B cell (primary cell): Measurements from ENCODE around the gene SMNDC1. TPM values are rescaled to one million over a fixed set of nuclear protein-coding genes. Genes with fewer than 3 reads are reported as not detected.

Experiments used
- ATAC-seq: fragments of 200-7000 bp; cut with Tn5 transposase; one replicate; pipeline ENCODE4 v1.10.0; 2021; ENCODE audit warnings: low read depth, mild to moderate bottlenecking, moderate number of reproducible peaks, moderate library complexity
- CTCF ChIA-PET: fragments of 350-600 bp; sonication (Branson Sonifier 250); formaldehyde crosslinking; loops from one replicate; lab custom pipeline; 2021; ENCODE audit warnings: antibody characterized with exemption, inconsistent platforms; lab: Charles Lee
- POLR2A ChIA-PET: fragments of 350-600 bp; sonication (Branson Sonifier 250); formaldehyde crosslinking; loops from one replicate; lab custom pipeline; 2021; ENCODE audit warnings: antibody characterized with exemption; lab: Charles Lee
- DNase-seq: peaks from one replicate; pipeline ENCODE4 v3.0.0; 2013
- H2AFZ ChIP-seq: 2 replicates; pipeline ENCODE4 v1.6.1; 2012; ENCODE audit warnings: mild to moderate bottlenecking, low read depth, low read length; ENCODE audit not compliant: insufficient read depth, poor library complexity, severe bottlenecking
- H3K27ac ChIP-seq, 2 donors: 1 replicate in 1 of 2; 2 replicates in 1 of 2; pipeline ENCODE4 v1.5.1; 2012 to 2013; ENCODE audit warnings: low read length in 2 of 2, mild to moderate bottlenecking in 2 of 2, moderate library complexity in 1 of 2
- H3K27me3 ChIP-seq, 4 experiments: fragments of 200-600 bp in 1 of 4; sonication (generic) in 1 of 4; replicated peaks in 1 of 4; 1 replicate in 2 of 4; 2 replicates in 2 of 4; pipeline versions ENCODE4 v1.6.1 to v1.7.0; 2013 to 2016; ENCODE audit warnings: low read length in 3 of 4, mild to moderate bottlenecking in 2 of 4, mixed read lengths in 1 of 4, moderate library complexity in 1 of 4; ENCODE audit not compliant: insufficient read depth in 4 of 4, control insufficient read depth in 3 of 4; ENCODE audit errors: control extremely low read depth in 1 of 4
- H3K36me3 ChIP-seq, 2 experiments: replicated peaks in 1 of 2; 1 replicate in 1 of 2; 2 replicates in 1 of 2; pipeline versions ENCODE4 v1.6.1 to v1.7.1; 2013; ENCODE audit warnings: low read length in 1 of 2; ENCODE audit not compliant: insufficient read depth in 2 of 2, control insufficient read depth in 1 of 2; ENCODE audit errors: control extremely low read depth in 1 of 2, extremely low read depth in 1 of 2
- H3K4me1 ChIP-seq, 2 donors: fragments of 200-600 bp in 1 of 2; sonication (generic) in 1 of 2; 1 replicate in 1 of 2; 2 replicates in 1 of 2; pipeline versions ENCODE4 v1.5.1 to v1.6.1; 2013 to 2017; ENCODE audit warnings: low read length in 2 of 2; ENCODE audit not compliant: control insufficient read depth in 2 of 2, insufficient read depth in 2 of 2
- H3K4me2 ChIP-seq: replicated peaks from 2 replicates; pipeline ENCODE3; 2012; ENCODE audit warnings: mild to moderate bottlenecking, low read depth, low read length; ENCODE audit not compliant: poor library complexity, severe bottlenecking
- H3K4me3 ChIP-seq, 5 experiments: fragments of 200-600 bp in 1 of 5; sonication (generic) in 1 of 5; 1 replicate in 3 of 5; 2 replicates in 2 of 5; pipeline versions ENCODE4 v1.5.1 to v1.7.0; 2011 to 2016; ENCODE audit warnings: low read length in 4 of 5, mild to moderate bottlenecking in 4 of 5, low read depth in 2 of 5, control low read depth in 1 of 5, moderate library complexity in 1 of 5; ENCODE audit not compliant: insufficient read depth in 1 of 5; ENCODE audit errors: control extremely low read depth in 1 of 5, extremely low read depth in 1 of 5
- H3K79me2 ChIP-seq: fragments of 200-600 bp; sonication (generic); one replicate; pipeline ENCODE4 v1.6.0; 2016; ENCODE audit warnings: low read length; ENCODE audit not compliant: control insufficient read depth, insufficient read depth
- H3K9ac ChIP-seq: fragments of 200-600 bp; sonication (generic); 2 replicates; pipeline ENCODE4 v1.6.1; 2017; ENCODE audit warnings: mild to moderate bottlenecking, low read length, moderate library complexity
- H3K9me3 ChIP-seq, 3 donors: one replicate each; pipeline versions ENCODE4 v1.6.1 to v1.7.1; 2013; ENCODE audit warnings: low read length in 2 of 3; ENCODE audit not compliant: control insufficient read depth in 2 of 3, insufficient read depth in 1 of 3; ENCODE audit errors: control extremely low read depth in 1 of 3
- H4K20me1 ChIP-seq: 2 replicates; pipeline ENCODE4 v1.6.0; 2012; ENCODE audit warnings: mild to moderate bottlenecking, low read length; ENCODE audit not compliant: insufficient read depth, control insufficient read depth, poor library complexity, severe bottlenecking
- H3K27ac Mint-ChIP-seq: one replicate; pipeline ENCODE4 v1.8.0; 2021; ENCODE audit warnings: mixed read lengths
- H3K27me3 Mint-ChIP-seq: one replicate; pipeline ENCODE4 v1.8.0; 2021; ENCODE audit warnings: mixed read lengths
- H3K4me1 Mint-ChIP-seq: one replicate; pipeline ENCODE4 v1.8.0; 2021; ENCODE audit warnings: mixed read lengths
- H3K4me3 Mint-ChIP-seq: one replicate; pipeline ENCODE4 v1.8.0; 2021; ENCODE audit warnings: mixed read lengths
- H3K9me3 Mint-ChIP-seq: one replicate; pipeline ENCODE4 v1.8.0; 2022; ENCODE audit warnings: mixed read lengths; ENCODE audit not compliant: insufficient read depth
- EZH2 ChIP-seq: IDR thresholded peaks from 2 replicates; pipeline ENCODE4 v1.6.1; 2012; ENCODE audit warnings: borderline replicate concordance, low read depth, mild to moderate bottlenecking, moderate library complexity, low read length; ENCODE audit not compliant: insufficient read depth, poor library complexity, severe bottlenecking
- WGBS: methylation state at CpG from one replicate; pipeline ENCODE4 v1.1.5; 2013; ENCODE audit warnings: missing lambda C conversion rate; ENCODE audit not compliant: insufficient coverage; 5-methylcytosine and 5-hydroxymethylcytosine counted together
- intact Hi-C: fragments of 100-400 bp; cut with micrococcal nuclease; formaldehyde crosslinking; loops from one replicate; pipeline ENCODE4 v1.10.0; 2022
- polyA plus RNA-seq: library from polyadenylated mRNA; depleted of rRNA; stranded (reverse); fragments of >200 nt; gene quantifications from 2 replicates; pipeline ENCODE4 v1.2.3, GENCODE V29; 2012
- total RNA-seq, 2 donors: library from RNA; stranded (reverse); fragments of 120-200 nt in 1 of 2; gene quantifications; 1 replicate in 1 of 2; 2 replicates in 1 of 2; pipeline versions ENCODE4 v1.2.3 to v1.2.4, GENCODE V29; 2013 to 2022
- TF ChIP-seq, protein P1 (sequence below): fragments of 200-600 bp; IDR thresholded peaks from one replicate; pipeline ENCODE4 v1.8.0; 2022; ENCODE audit warnings: antibody characterized with exemption, mild to moderate bottlenecking

SMNDC1 gene
- total and polyA plus RNA-seq, 2 donors (not counting 1 experiment from before 2014, with no cell fraction given) = 12.1 to 36.0 TPM

DNA sequence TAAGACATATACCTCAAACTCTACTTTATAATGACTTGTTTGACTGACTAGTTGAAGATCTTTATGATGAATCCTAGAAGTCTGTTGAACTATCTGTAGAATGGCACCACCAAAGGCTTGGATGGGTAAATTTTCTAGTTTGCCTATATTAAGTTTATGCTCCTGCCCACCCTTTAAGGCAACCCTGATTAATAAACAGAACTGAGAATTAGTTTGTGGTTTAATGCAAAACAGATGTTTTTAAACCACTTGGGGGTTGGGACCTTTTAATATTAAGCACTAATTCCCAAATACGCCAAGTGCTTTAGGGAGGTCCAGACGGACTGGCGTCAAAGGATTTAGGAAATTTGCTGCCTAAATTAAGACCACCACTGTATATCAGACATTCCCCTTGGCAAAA lies 20.5 kb downstream of the SMNDC1 start:
- no peak for ATAC-seq
- no peak overlapping the region for H3K4me3 ChIP-seq
- TF ChIP-seq, protein P1, sequence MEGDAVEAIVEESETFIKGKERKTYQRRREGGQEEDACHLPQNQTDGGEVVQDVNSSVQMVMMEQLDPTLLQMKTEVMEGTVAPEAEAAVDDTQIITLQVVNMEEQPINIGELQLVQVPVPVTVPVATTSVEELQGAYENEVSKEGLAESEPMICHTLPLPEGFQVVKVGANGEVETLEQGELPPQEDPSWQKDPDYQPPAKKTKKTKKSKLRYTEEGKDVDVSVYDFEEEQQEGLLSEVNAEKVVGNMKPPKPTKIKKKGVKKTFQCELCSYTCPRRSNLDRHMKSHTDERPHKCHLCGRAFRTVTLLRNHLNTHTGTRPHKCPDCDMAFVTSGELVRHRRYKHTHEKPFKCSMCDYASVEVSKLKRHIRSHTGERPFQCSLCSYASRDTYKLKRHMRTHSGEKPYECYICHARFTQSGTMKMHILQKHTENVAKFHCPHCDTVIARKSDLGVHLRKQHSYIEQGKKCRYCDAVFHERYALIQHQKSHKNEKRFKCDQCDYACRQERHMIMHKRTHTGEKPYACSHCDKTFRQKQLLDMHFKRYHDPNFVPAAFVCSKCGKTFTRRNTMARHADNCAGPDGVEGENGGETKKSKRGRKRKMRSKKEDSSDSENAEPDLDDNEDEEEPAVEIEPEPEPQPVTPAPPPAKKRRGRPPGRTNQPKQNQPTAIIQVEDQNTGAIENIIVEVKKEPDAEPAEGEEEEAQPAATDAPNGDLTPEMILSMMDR = no peak
- TF ChIP-seq EZH2 = no peak
- no peaks in the 10 kb centered on the region for H3K27me3 Mint-ChIP-seq
- H3K4me3 Mint-ChIP-seq = no peak overlapping the region
- ChIA-PET POLR2A (no interaction called here), CTCF (interaction anchor here (1.1 to 3.0 kb wide), 3 partner anchors 144 to 148 kb away, joined by 3 to 16 read pairs (median 3); no protein-coding TSS in a partner anchor)
- no peak overlapping the region for H3K9ac ChIP-seq
- no peak overlapping the region for H2AFZ ChIP-seq
- WGBS = 100% methylated on average over 1 of the region's 3 CpGs
- intact Hi-C loops = no loop called here
- H3K4me2 ChIP-seq = no peak overlapping the region
- H3K9me3 ChIP-seq = no peaks in the 10 kb centered on the region
- H3K27ac Mint-ChIP-seq = no peak overlapping the region
- peaks cover 2 to 7% of the 10 kb centered on the region in 2 donors for H3K4me1 ChIP-seq
- H4K20me1 ChIP-seq = no peaks in the 10 kb centered on the region
- peaks cover 0 to 10% of the 10 kb centered on the region in 2 experiments for H3K36me3 ChIP-seq
- H3K79me2 ChIP-seq = no peaks in the 10 kb centered on the region
- peak; percentile 15 for DNase-seq
- no peak overlapping the region for H3K27ac ChIP-seq
- H3K9me3 Mint-ChIP-seq = no peaks in the 10 kb centered on the region
- no peaks in the 10 kb centered on the region for H3K27me3 ChIP-seq
- H3K4me1 Mint-ChIP-seq = peaks cover 13% of the 10 kb centered on the region

DNA sequence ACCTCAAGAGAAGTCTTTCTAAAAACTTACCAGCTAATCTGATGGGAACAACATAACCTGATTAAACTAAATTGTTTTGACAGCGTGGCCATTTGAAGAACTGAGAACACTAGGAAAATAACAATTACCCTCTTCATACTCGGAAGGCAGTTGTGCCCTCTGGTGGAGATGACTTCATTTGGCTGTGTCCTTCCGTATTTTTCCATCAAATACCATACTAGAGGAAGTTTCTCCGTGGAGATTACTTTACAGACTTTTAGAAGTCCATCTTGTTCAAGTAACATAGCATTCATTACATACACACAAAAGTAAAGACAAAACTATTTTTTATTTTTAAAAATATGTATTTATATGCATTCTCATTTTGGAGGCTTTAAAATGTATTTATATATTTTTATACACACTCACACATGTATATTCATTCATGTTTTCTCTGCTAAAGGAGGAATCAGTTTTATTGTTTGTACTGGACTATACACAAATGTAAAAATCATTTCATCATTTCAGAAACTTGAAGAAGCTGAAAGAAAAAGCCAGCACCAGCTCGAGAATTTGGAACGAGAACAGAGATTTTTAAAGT lies 25.2 kb downstream of the SMNDC1 start:
- DNase-seq (peak; percentile 79), ATAC-seq (peak; percentile 68)
- Histone ChIP-seq H4K20me1 (peaks cover 8% of the 10 kb centered on the region), H3K79me2 (no peaks in the 10 kb centered on the region), H3K36me3 (peaks cover 0 to 7% of the 10 kb centered on the region in 2 experiments), H3K4me2 (peak overlapping the region; percentile 43), H3K9ac (peak overlapping the region; percentile 34), H3K27ac (no peak overlapping the region), H3K9me3 (no peaks in the 10 kb centered on the region), H3K4me3 (peak overlapping the region in 1 of 5 experiments; percentile 38), H3K4me1 (peaks cover 11 to 17% of the 10 kb centered on the region in 2 donors), H3K27me3 (no peaks in the 10 kb centered on the region), H2AFZ (peak overlapping the region; percentile 14)
- no peak for TF ChIP-seq EZH2
- TF ChIP-seq, protein P1 = peak; percentile 84
- 100% methylated on average over 2 of the region's 6 CpGs for WGBS
- ChIA-PET POLR2A (interaction anchor here (1.2 kb wide), 1 partner anchor 71 kb away, joined by 3 read pairs; no protein-coding TSS in a partner anchor), CTCF (interaction anchor here (0.5 to 3.6 kb wide), 39 partner anchors 12 to 694 kb away, joined by 3 to 98 read pairs (median 5); partner anchors contain the start of gene SMNDC1)
- Mint-ChIP-seq H3K27ac (no peak overlapping the region), H3K4me1 (peaks cover 21% of the 10 kb centered on the region), H3K9me3 (no peaks in the 10 kb centered on the region), H3K4me3 (peak overlapping the region; percentile 26), H3K27me3 (no peaks in the 10 kb centered on the region)
- intact Hi-C loops = loop anchor here (1.0 to 2.0 kb wide), 4 partner anchors 52 to 395 kb away; no protein-coding TSS in a partner anchor
